DND-41 (cell line): Measurements from ENCODE around the gene OCSTAMP.

ENCODE experiments used
- ATAC-seq: fragments of 200-7000 bp; cut with Tn5 transposase; 3 replicates; pipeline ENCODE4 v1.9.1; 2021; ENCODE audit warnings: low read depth; ENCODE audit not compliant: insufficient read depth
- DNase-seq: peaks from one replicate; pipeline ENCODE4 v3.0.0-alpha.2; 2020
- H2AFZ ChIP-seq: 2 replicates; pipeline ENCODE4 v1.6.0; 2012; ENCODE audit warnings: low read depth, low read length
- H3K27ac ChIP-seq: 2 replicates; pipeline ENCODE4 v1.5.1; 2012; ENCODE audit warnings: low read length, inconsistent platforms
- H3K27me3 ChIP-seq: fragments of 200-600 bp; sonication (generic); 2 replicates; pipeline ENCODE4 v1.6.0; 2012; ENCODE audit warnings: low read length, mild to moderate bottlenecking, inconsistent platforms; ENCODE audit not compliant: insufficient read depth, poor library complexity
- H3K36me3 ChIP-seq: 2 replicates; pipeline ENCODE4 v1.5.1; 2012; ENCODE audit warnings: low read length, inconsistent platforms; ENCODE audit not compliant: insufficient read depth
- H3K4me1 ChIP-seq: 2 replicates; pipeline ENCODE4 v1.5.1; 2012; ENCODE audit warnings: mild to moderate bottlenecking, low read length; ENCODE audit not compliant: insufficient read depth
- H3K4me2 ChIP-seq: 2 replicates; pipeline ENCODE4 v1.6.0; 2012; ENCODE audit warnings: mild to moderate bottlenecking, moderate library complexity, low read length, inconsistent platforms; ENCODE audit not compliant: insufficient read depth
- H3K4me3 ChIP-seq, 2 experiments: fragments of 200-600 bp in 1 of 2; shearing (Covaris generic) in 1 of 2; 2 replicates each; pipeline ENCODE4 v1.5.1; 2012 to 2016; ENCODE audit warnings: inconsistent platforms in 2 of 2, low read length in 2 of 2, mild to moderate bottlenecking in 2 of 2, low read depth in 1 of 2, moderate library complexity in 1 of 2
- H3K79me2 ChIP-seq: 2 replicates; pipeline ENCODE4 v1.6.0; 2012; ENCODE audit warnings: low read length, inconsistent platforms; ENCODE audit not compliant: insufficient read depth
- H3K9ac ChIP-seq: 2 replicates; pipeline ENCODE4 v1.6.0; 2012; ENCODE audit warnings: low read depth, mild to moderate bottlenecking, inconsistent platforms, low read length, moderate library complexity
- H3K9me3 ChIP-seq: 2 replicates; pipeline ENCODE4 v1.5.1; 2012; ENCODE audit warnings: low read length, moderate library complexity, mild to moderate bottlenecking, inconsistent platforms; ENCODE audit not compliant: insufficient read depth, severe bottlenecking
- H4K20me1 ChIP-seq: 2 replicates; pipeline ENCODE4 v1.6.0; 2012; ENCODE audit warnings: low read length; ENCODE audit not compliant: insufficient read depth
- EZH2 ChIP-seq: IDR thresholded peaks from 3 replicates; pipeline ENCODE4 v1.6.1; 2012; ENCODE audit warnings: borderline replicate concordance, low read depth, mild to moderate bottlenecking, moderate library complexity, low read length, inconsistent platforms; ENCODE audit not compliant: severe bottlenecking
- TF ChIP-seq, protein P1 (sequence below): IDR thresholded peaks from 2 replicates; pipeline ENCODE4 v1.5.1; 2012; ENCODE audit warnings: borderline replicate concordance, low read length, moderate library complexity, mild to moderate bottlenecking; ENCODE audit not compliant: poor library complexity, severe bottlenecking; ENCODE audit errors: extremely low read depth

Gene OCSTAMP

GRCh38 chr20:46541229-46541935 lies 9.1 kb downstream of the OCSTAMP start:
- Histone ChIP-seq H3K27ac (no peak overlapping the region), H3K4me3 (no peak overlapping the region), H3K4me1 (no peaks in the 10 kb centered on the region), H3K9me3 (no peaks in the 10 kb centered on the region), H3K9ac (no peak overlapping the region), H3K79me2 (no peaks in the 10 kb centered on the region), H3K4me2 (no peak overlapping the region), H3K27me3 (peaks cover 22% of the 10 kb centered on the region), H4K20me1 (0 out of 2 replicates have a peak, but pooled peaks cover 5% of the 10 kb centered on the region), H2AFZ (no peak overlapping the region), H3K36me3 (no peaks in the 10 kb centered on the region)
- ATAC-seq (no peak), DNase-seq (no peak)
- TF ChIP-seq, protein P1, sequence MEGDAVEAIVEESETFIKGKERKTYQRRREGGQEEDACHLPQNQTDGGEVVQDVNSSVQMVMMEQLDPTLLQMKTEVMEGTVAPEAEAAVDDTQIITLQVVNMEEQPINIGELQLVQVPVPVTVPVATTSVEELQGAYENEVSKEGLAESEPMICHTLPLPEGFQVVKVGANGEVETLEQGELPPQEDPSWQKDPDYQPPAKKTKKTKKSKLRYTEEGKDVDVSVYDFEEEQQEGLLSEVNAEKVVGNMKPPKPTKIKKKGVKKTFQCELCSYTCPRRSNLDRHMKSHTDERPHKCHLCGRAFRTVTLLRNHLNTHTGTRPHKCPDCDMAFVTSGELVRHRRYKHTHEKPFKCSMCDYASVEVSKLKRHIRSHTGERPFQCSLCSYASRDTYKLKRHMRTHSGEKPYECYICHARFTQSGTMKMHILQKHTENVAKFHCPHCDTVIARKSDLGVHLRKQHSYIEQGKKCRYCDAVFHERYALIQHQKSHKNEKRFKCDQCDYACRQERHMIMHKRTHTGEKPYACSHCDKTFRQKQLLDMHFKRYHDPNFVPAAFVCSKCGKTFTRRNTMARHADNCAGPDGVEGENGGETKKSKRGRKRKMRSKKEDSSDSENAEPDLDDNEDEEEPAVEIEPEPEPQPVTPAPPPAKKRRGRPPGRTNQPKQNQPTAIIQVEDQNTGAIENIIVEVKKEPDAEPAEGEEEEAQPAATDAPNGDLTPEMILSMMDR = no peak
- no peak for TF ChIP-seq EZH2

- Histone ChIP-seq H3K4me1 (no peaks in the 10 kb centered on the region), H3K9ac (no peak overlapping the region), H2AFZ (no peak overlapping the region), H4K20me1 (0 out of 2 replicates have a peak, but pooled peaks cover 5% of the 10 kb centered on the region), H3K4me3 (no peak overlapping the region), H3K79me2 (no peaks in the 10 kb centered on the region), H3K27me3 (peaks cover 22% of the 10 kb centered on the region), H3K9me3 (no peaks in the 10 kb centered on the region), H3K27ac (no peak overlapping the region), H3K4me2 (no peak overlapping the region), H3K36me3 (no peaks in the 10 kb centered on the region)
- DNase-seq (no peak), ATAC-seq (no peak)
- TF ChIP-seq EZH2 = no peak
- TF ChIP-seq, protein P1 = no peak
These were observed 11.3 kb downstream of the OCSTAMP start for GRCh38 chr20:46539113-46539512.

GRCh38 chr20:46530640-46531039 lies 19.8 kb downstream of the OCSTAMP start:
- Histone ChIP-seq H4K20me1 (no peaks in the 10 kb centered on the region; the same call in 1 of the 2 replicates), H3K27ac (no peak overlapping the region), H3K9ac (no peak overlapping the region), H3K9me3 (no peaks in the 10 kb centered on the region), H3K79me2 (no peaks in the 10 kb centered on the region), H3K36me3 (no peaks in the 10 kb centered on the region), H2AFZ (no peak overlapping the region), H3K4me2 (no peak overlapping the region), H3K4me1 (no peaks in the 10 kb centered on the region), H3K27me3 (peaks cover 6% of the 10 kb centered on the region), H3K4me3 (no peak overlapping the region)
- no peak for TF ChIP-seq EZH2
- TF ChIP-seq, protein P1 = no peak
- ATAC-seq = no peak
- no peak for DNase-seq
